ENCODE data around the gene RAD9B. TPM values are rescaled to one million over a fixed set of nuclear protein-coding genes. Genes with fewer than 3 reads are reported as not detected.

RAD9B gene
- polyA plus RNA-seq, 3 donors, result 0.92 to 1.3 (median 1.2) TPM

GRCh38 chr12:110547090-110547489 lies 45.0 kb downstream of the RAD9B start:
- DNase-seq (ENCODE audit: extremely low read depth in 1 of 11, low read depth in 9 of 11, low spot score in 4 of 11), result no peak

- no peak for DNase-seq (ENCODE audit: extremely low read depth in 1 of 11, low read depth in 9 of 11, low spot score in 4 of 11)
These were observed 46.5 kb downstream of the RAD9B start for GRCh38 chr12:110548678-110549077.

GRCh38 chr12:110549716-110550115 lies 47.6 kb downstream of the RAD9B start:
- no peak for DNase-seq (ENCODE audit: extremely low read depth in 1 of 11, low read depth in 9 of 11, low spot score in 4 of 11)

GRCh38 chr12:110550981-110551380 lies 48.9 kb downstream of the RAD9B start:
- no peak for DNase-seq (ENCODE audit: extremely low read depth in 1 of 11, low read depth in 9 of 11, low spot score in 4 of 11)

Other genes starting within 250 kb of the RAD9B start
- gene ATP2A2, start 221.1 kb upstream of the RAD9B start, polyA plus RNA-seq (ENCODE audit: insufficient read length in 3 of 3), result 100 to 1,000 TPM; 157 to 168 (median 162) TPM
- gene ANAPC7, start 98.6 kb upstream of the RAD9B start, polyA plus RNA-seq (ENCODE audit: insufficient read length in 3 of 3), result 10 to 100 TPM; 70.2 to 90.3 (median 75.2) TPM
- gene ARPC3, start 52.0 kb upstream of the RAD9B start, polyA plus RNA-seq (ENCODE audit: insufficient read length in 3 of 3), result 100 to 1,000 TPM; 241 to 266 (median 248) TPM
- 10 to 100 TPM; 31.6 to 37.3 (median 33.1) TPM for gene GPN3, start 34.1 kb upstream of the RAD9B start, polyA plus RNA-seq (ENCODE audit: insufficient read length in 3 of 3)
- 10 to 100 TPM; 16.3 to 18.1 (median 17.1) TPM for gene FAM216A, start 33.5 kb upstream of the RAD9B start, polyA plus RNA-seq (ENCODE audit: insufficient read length in 3 of 3)
- 100 to 1,000 TPM; 133 to 152 (median 142) TPM for gene VPS29, start 220 bp upstream of the RAD9B start, polyA plus RNA-seq (ENCODE audit: insufficient read length in 3 of 3)
- gene PPTC7, start 81.0 kb downstream of the RAD9B start, polyA plus RNA-seq (ENCODE audit: insufficient read length in 3 of 3), result 10 to 100 TPM; 19.0 to 22.7 (median 21.0) TPM
- 100 to 1,000 TPM in 1 of 3 donors, 10 to 100 TPM in 2; 77.2 to 105 (median 93.8) TPM for gene TCTN1, start 111.8 kb downstream of the RAD9B start, polyA plus RNA-seq (ENCODE audit: insufficient read length in 3 of 3)
- 10 to 100 TPM in 1 of 3 donors, 1 to 10 TPM in 2; 8.9 to 11.0 (median 9.8) TPM for gene HVCN1, start 186.8 kb downstream of the RAD9B start, polyA plus RNA-seq (ENCODE audit: insufficient read length in 3 of 3)
- gene PPP1CC, start 240.6 kb downstream of the RAD9B start, polyA plus RNA-seq (ENCODE audit: insufficient read length in 3 of 3), result 100 to 1,000 TPM; 163 to 207 (median 177) TPM

Data from renal cortex interstitium (tissue), 11 donors.